GM12878 (cell line): Measurements from ENCODE around the gene SNAPC3. TPM values are rescaled to one million over a fixed set of nuclear protein-coding genes. Genes with fewer than 3 reads are reported as not detected.

Experiments
- ATAC-seq: fragments of 200-7000 bp; cut with Tn5 transposase; 3 replicates; pipeline ENCODE4 v1.9.1; 2020; ENCODE audit warnings: mild to moderate bottlenecking, moderate library complexity
- BruUV-seq: library from RNA; stranded (reverse); fragments of 400-500 nt; replicated peaks from 2 replicates; lab custom pipeline; 2021; lab: Mats Ljungman, UMichigan
- CTCF ChIA-PET: fragments of 300-600 bp; sonication (Branson Sonifier 250); formaldehyde crosslinking; extraction: SDS; loops from one replicate; lab custom pipeline; 2021; ENCODE audit warnings: inconsistent platforms; lab: Yijun Ruan, JAX
- POLR2A ChIA-PET: fragments of 350-600 bp; formaldehyde crosslinking; extraction: SDS; loops from one replicate; lab custom pipeline; 2021; ENCODE audit warnings: inconsistent platforms; lab: Charles Lee
- RAD21 ChIA-PET: fragments of 300-600 bp; sonication (Branson Sonifier 250); formaldehyde crosslinking; loops from one replicate; lab custom pipeline; 2023; ENCODE audit warnings: antibody characterized with exemption; ENCODE audit not compliant: unreplicated experiment; lab: Charles Lee
- SMC1A ChIA-PET: fragments of 300-600 bp; sonication (Branson Sonifier 250); formaldehyde crosslinking; loops from one replicate; lab custom pipeline; 2023; ENCODE audit not compliant: unreplicated experiment, uncharacterized antibody; lab: Charles Lee
- DNase-seq: peaks from one replicate; pipeline ENCODE4 v3.0.0-alpha.2; 2011; ENCODE audit warnings: low read depth, low spot score
- FAIRE-seq: peaks from 3 replicates; lab custom pipeline; 2011; peaks lifted over from hg19 to GRCh38; lab: Jason Lieb, UNC
- H2AFZ ChIP-seq: 2 replicates; pipeline ENCODE4 v1.6.0; 2011; ENCODE audit warnings: low read depth, low read length, control low read depth; ENCODE audit not compliant: control insufficient read depth
- H3K27ac ChIP-seq: 2 replicates; pipeline ENCODE4 v1.5.1; 2011; ENCODE audit warnings: control low read depth; ENCODE audit not compliant: control insufficient read depth, insufficient read depth
- H3K27me3 ChIP-seq, 2 experiments: replicated peaks in 1 of 2; 2 replicates each; pipeline versions ENCODE4 v1.6.0 to v1.6.1; 2011; ENCODE audit warnings: low read length in 1 of 2; ENCODE audit not compliant: control insufficient read depth in 2 of 2, insufficient read depth in 2 of 2
- H3K36me3 ChIP-seq, 2 experiments: 2 replicates each; pipeline ENCODE4 v1.5.1; 2011; ENCODE audit warnings: low read length in 1 of 2; ENCODE audit not compliant: control insufficient read depth in 2 of 2, insufficient read depth in 2 of 2
- H3K4me1 ChIP-seq: 2 replicates; pipeline ENCODE4 v1.6.1; 2011; ENCODE audit warnings: mild to moderate bottlenecking, low read length, moderate library complexity, mixed read lengths; ENCODE audit not compliant: control insufficient read depth, insufficient read depth
- H3K4me2 ChIP-seq: 2 replicates; pipeline ENCODE4 v1.6.0; 2011; ENCODE audit warnings: control low read depth; ENCODE audit not compliant: control insufficient read depth, insufficient read depth
- H3K4me3 ChIP-seq: fragments of 200-600 bp; sonication (generic); 2 replicates; pipeline ENCODE4 v1.5.1; 2016
- H3K79me2 ChIP-seq: 2 replicates; pipeline ENCODE4 v1.6.0; 2011; ENCODE audit warnings: low read length; ENCODE audit not compliant: control insufficient read depth, insufficient read depth
- H3K9ac ChIP-seq: 2 replicates; pipeline ENCODE4 v1.8.0; 2011; ENCODE audit warnings: low read length, control low read depth, mixed read lengths; ENCODE audit not compliant: control insufficient read depth, insufficient read depth
- H3K9me3 ChIP-seq: replicated peaks from 3 replicates; pipeline ENCODE4 v1.5.1; 2011; ENCODE audit warnings: mild to moderate bottlenecking, low read length; ENCODE audit not compliant: control insufficient read depth, insufficient read depth
- H4K20me1 ChIP-seq: 2 replicates; pipeline ENCODE4 v1.6.0; 2011; ENCODE audit not compliant: control insufficient read depth, insufficient read depth
- BMI1 ChIP-seq: fragments of 450-650 bp; IDR thresholded peaks from 2 replicates; pipeline ENCODE4 v1.6.1; 2016; ENCODE audit warnings: mild to moderate bottlenecking, moderate library complexity, borderline replicate concordance
- CEBPZ ChIP-seq: fragments of 150-350 bp; IDR thresholded peaks from 2 replicates; pipeline ENCODE4 v1.6.1; 2016; ENCODE audit warnings: low read depth, low read length
- CREB1 ChIP-seq: IDR thresholded peaks from 2 replicates; pipeline ENCODE4 v1.6.1; 2012; ENCODE audit warnings: low read depth, mild to moderate bottlenecking, inconsistent platforms
- DPF2 ChIP-seq: fragments of 450-650 bp; IDR thresholded peaks from 2 replicates; pipeline ENCODE4 v1.6.1; 2017; ENCODE audit warnings: mild to moderate bottlenecking
- NR2C1 ChIP-seq: fragments of 450-650 bp; IDR thresholded peaks from 2 replicates; pipeline ENCODE4 v1.6.1; 2017; ENCODE audit warnings: antibody characterized with exemption, mild to moderate bottlenecking, moderate library complexity
- PAX8 ChIP-seq: fragments of 450-650 bp; IDR thresholded peaks from 2 replicates; pipeline ENCODE4 v1.6.1; 2017; ENCODE audit warnings: mild to moderate bottlenecking, moderate library complexity
- SKIL ChIP-seq: fragments of 450-650 bp; IDR thresholded peaks from 2 replicates; pipeline ENCODE4 v1.6.1; 2017; ENCODE audit warnings: mild to moderate bottlenecking, low read depth, inconsistent platforms; ENCODE audit not compliant: poor library complexity, severe bottlenecking
- TARDBP ChIP-seq: IDR thresholded peaks from 2 replicates; pipeline ENCODE4 v1.6.1; 2016; ENCODE audit warnings: borderline replicate concordance
- ZBTB4 ChIP-seq: fragments of 450-650 bp; formaldehyde crosslinking; IDR thresholded peaks from 2 replicates; pipeline ENCODE4 v1.4.0; 2022; ENCODE audit warnings: mild to moderate bottlenecking, moderate library complexity
- ZNF592 ChIP-seq: fragments of 450-650 bp; IDR thresholded peaks from 2 replicates; pipeline ENCODE4 v1.6.1; 2017; ENCODE audit warnings: mild to moderate bottlenecking, moderate library complexity
- whole genome bisulfite sequencing: methylation state at CpG from one replicate; pipeline ENCODE4 v1.1.6; 2016; ENCODE audit warnings: low lambda C conversion rate; ENCODE audit not compliant: insufficient replicate concordance, insufficient coverage; ENCODE audit errors: missing lambda C conversion rate; 5-methylcytosine and 5-hydroxymethylcytosine counted together
- in situ Hi-C: fragments of 300-500 bp; cut with MboI; formaldehyde crosslinking; loops from 9 replicates; pipeline ENCODE4 v1.14.3; 2018; ENCODE audit warnings: mixed read lengths
- intact Hi-C: fragments of 100-400 bp; cut with micrococcal nuclease; formaldehyde crosslinking; loops from one replicate; pipeline ENCODE4 v1.14.2; 2022; ENCODE audit not compliant: unreplicated experiment
- polyA plus RNA-seq, 11 experiments: library from polyadenylated mRNA; depleted of rRNA in 4 of 11; unstranded in 6 of 11; stranded (reverse) in 5 of 11; fragments of >200 nt; fragmentation: Nextera tagmentation in 4 of 11; fragmentation: Illumina TruSeq in 1 of 11; extraction: Ambion mirVana in 4 of 11; extraction: Trizol in 1 of 11; gene quantifications; 1 replicate in 1 of 11; 2 replicates in 10 of 11; pipeline versions ENCODE4 v1.2.1 to v1.2.3, GENCODE V29; 2011 to 2016; ENCODE audit warnings: inconsistent platforms in 2 of 11, missing spikeins in 2 of 11, low read depth in 1 of 11
- total RNA-seq, 4 experiments: library from RNA; depleted of rRNA in 3 of 4; stranded (reverse); fragments of >200 nt in 3 of 4; fragmentation: Illumina TruSeq in 1 of 4; extraction: Trizol in 1 of 4; gene quantifications; 2 replicates each; pipeline versions ENCODE4 v1.2.1 to v1.2.3, GENCODE V29; 2013 to 2021

SNAPC3 gene
- total and polyA plus RNA-seq, 10 of the 15 experiments (the other 5 are each of a cell fraction or from before 2014, with no cell fraction given), result 5.7 to 47.4 (median 24.6) TPM

GRCh38 chr9:15421990-15422371 is 695 bp upstream of the SNAPC3 start:
- BruUV-seq, result no TSS peak
- ChIA-PET RAD21 (interaction anchor here (0.8 to 1.1 kb wide), 2 partner anchors 108 to 131 kb away, joined by 4 to 6 read pairs; partner anchors contain the start of gene CCDC171), CTCF (interaction anchor here (0.8 to 3.7 kb wide), 3 partner anchors 82 to 131 kb away, joined by 3 to 23 read pairs (median 5); partner anchors contain the start of gene CCDC171), SMC1A (interaction anchor here (0.8 to 1.5 kb wide), 4 partner anchors 17 to 144 kb away, joined by 3 to 4 read pairs (median 4); no protein-coding TSS in a partner anchor), POLR2A (interaction anchor here (0.5 to 0.6 kb wide), 2 partner anchors 62 to 122 kb away, joined by 3 to 5 read pairs; no protein-coding TSS in a partner anchor)
- H3K36me3 ChIP-seq, result 0 out of 4 replicates have a peak, but pooled peaks cover 0 to 4% of the 10 kb centered on the region in 2 experiments
- peak overlapping the region; percentile 86 for H3K4me3 ChIP-seq
- peak overlapping the region; percentile 82 for H3K9ac ChIP-seq
- peak overlapping the region; percentile 91 for H2AFZ ChIP-seq
- no peaks in the 10 kb centered on the region for H3K27me3 ChIP-seq
- in situ Hi-C loops (no loop called here), intact Hi-C loops (loop anchor here (2.0 to 5.0 kb wide), 3 partner anchors 111 to 185 kb away; partner anchors contain the start of gene TTC39B)
- WGBS, result 16% methylated on average over 9 of the region's 9 CpGs
- peak overlapping the region; percentile 78 for H3K4me2 ChIP-seq
- peaks cover 8% of the 10 kb centered on the region; the same call in 1 of the 2 replicates for H3K4me1 ChIP-seq
- H3K27ac ChIP-seq, result peak overlapping the region; percentile 41
- FAIRE-seq (no peak), DNase-seq (no peak), ATAC-seq (no peak)
- peaks cover 39% of the 10 kb centered on the region for H3K79me2 ChIP-seq
- no peaks in the 10 kb centered on the region for H3K9me3 ChIP-seq
- no peaks in the 10 kb centered on the region for H4K20me1 ChIP-seq
- TF ChIP-seq DPF2, result no peak
- TF ChIP-seq CEBPZ, result no peak
- TF ChIP-seq SKIL, result peak; percentile 42
- TF ChIP-seq PAX8, result peak; percentile 50; the same call in 1 of the 2 replicates
- TF ChIP-seq ZBTB4 (CRISPR knock-in tag), result no peak
- no peak for TF ChIP-seq CREB1
- no peak for TF ChIP-seq TARDBP
- TF ChIP-seq BMI1, result no peak
- TF ChIP-seq NR2C1, result no peak
- no peak for TF ChIP-seq ZNF592
